ENCODE measurements around the gene ABCB8. TPM values are rescaled to one million over a fixed set of nuclear protein-coding genes. Genes with fewer than 3 reads are reported as not detected.

ABCB8 gene
- total and polyA plus RNA-seq, 9 of the 15 experiments (the other 6 are each of a cell fraction or from before 2014, with no cell fraction given) = 7.6 to 106 (median 36.3) TPM

DNA sequence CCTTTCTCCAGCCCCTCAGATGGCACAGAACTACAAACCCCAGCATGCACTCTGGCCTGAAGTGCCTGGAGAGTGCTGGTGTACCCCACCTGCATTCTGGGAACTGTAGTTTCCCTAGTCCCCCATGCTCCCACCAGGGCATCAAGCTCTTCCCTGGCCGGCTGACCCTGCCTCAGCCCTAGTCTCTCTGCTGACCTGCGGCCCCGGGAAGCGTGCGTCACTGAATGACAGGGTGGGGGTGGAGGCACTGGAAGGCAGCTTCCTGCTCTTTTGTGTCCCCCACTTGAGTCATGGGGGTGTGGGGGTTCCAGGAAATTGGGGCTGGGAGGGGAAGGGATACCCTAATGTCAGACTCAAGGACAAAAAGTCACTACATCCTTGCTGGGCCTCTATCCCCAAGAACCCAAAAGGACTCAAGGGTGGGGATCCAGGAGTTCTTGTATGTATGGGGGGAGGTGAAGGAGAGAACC, 35.4 kb upstream of the ABCB8 start (continued):
- TF ChIP-seq, protein P1, sequence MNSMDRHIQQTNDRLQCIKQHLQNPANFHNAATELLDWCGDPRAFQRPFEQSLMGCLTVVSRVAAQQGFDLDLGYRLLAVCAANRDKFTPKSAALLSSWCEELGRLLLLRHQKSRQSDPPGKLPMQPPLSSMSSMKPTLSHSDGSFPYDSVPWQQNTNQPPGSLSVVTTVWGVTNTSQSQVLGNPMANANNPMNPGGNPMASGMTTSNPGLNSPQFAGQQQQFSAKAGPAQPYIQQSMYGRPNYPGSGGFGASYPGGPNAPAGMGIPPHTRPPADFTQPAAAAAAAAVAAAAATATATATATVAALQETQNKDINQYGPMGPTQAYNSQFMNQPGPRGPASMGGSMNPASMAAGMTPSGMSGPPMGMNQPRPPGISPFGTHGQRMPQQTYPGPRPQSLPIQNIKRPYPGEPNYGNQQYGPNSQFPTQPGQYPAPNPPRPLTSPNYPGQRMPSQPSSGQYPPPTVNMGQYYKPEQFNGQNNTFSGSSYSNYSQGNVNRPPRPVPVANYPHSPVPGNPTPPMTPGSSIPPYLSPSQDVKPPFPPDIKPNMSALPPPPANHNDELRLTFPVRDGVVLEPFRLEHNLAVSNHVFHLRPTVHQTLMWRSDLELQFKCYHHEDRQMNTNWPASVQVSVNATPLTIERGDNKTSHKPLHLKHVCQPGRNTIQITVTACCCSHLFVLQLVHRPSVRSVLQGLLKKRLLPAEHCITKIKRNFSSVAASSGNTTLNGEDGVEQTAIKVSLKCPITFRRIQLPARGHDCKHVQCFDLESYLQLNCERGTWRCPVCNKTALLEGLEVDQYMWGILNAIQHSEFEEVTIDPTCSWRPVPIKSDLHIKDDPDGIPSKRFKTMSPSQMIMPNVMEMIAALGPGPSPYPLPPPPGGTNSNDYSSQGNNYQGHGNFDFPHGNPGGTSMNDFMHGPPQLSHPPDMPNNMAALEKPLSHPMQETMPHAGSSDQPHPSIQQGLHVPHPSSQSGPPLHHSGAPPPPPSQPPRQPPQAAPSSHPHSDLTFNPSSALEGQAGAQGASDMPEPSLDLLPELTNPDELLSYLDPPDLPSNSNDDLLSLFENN (IDR thresholded peaks at IDR 0.05; ENCODE audit: low read depth in 2 of 2, low read length in 2 of 2) = 0 out of 4 replicates have a peak, but pooled peaks of 1 of the 2 experiments have one; percentile 44
- TF ChIP-seq ZNF197 (CRISPR knock-in tag; IDR thresholded peaks at IDR 0.05; ENCODE audit: low read depth) = peak; percentile 96
- TF ChIP-seq NR2C2 (CRISPR knock-in tag; IDR thresholded peaks at IDR 0.05) = peak; percentile 86; the same call in 1 of the 2 replicates
- TF ChIP-seq NR2C2 (tag; IDR thresholded peaks at IDR 0.05) = peak; percentile 83
- TF ChIP-seq TEAD1 (CRISPR knock-in tag; IDR thresholded peaks at IDR 0.05) = no peak
- 0 out of 2 replicates have a peak, but pooled peaks have one; percentile 20 for TF ChIP-seq CTBP1 (IDR thresholded peaks at IDR 0.05; ENCODE audit: borderline replicate concordance)
- no peak for TF ChIP-seq BRD9 (IDR thresholded peaks at IDR 0.05; ENCODE audit: low read depth, partially characterized antibody)
- no peak for TF ChIP-seq ZKSCAN1 (IDR thresholded peaks at IDR 0.05; ENCODE audit: low read depth, low read length)
- peak in 1 of 2 experiments; percentile 19; a peak in 1 of 3 replicates for TF ChIP-seq CBX3 (IDR thresholded peaks at IDR 0.05; ENCODE audit: borderline replicate concordance in 1 of 2, low read length in 2 of 2)
- no peak for TF ChIP-seq CHD1 (IDR thresholded peaks at IDR 0.05; ENCODE audit: low read length)
- no peak for TF ChIP-seq PYGO2 (tag; IDR thresholded peaks at IDR 0.05)
- TF ChIP-seq ZNF143 (CRISPR knock-in tag; IDR thresholded peaks at IDR 0.05) = peak; percentile 99
- TF ChIP-seq TBP (optimal IDR thresholded peaks at IDR 0.05; ENCODE audit: low read depth, low read length) = peak; percentile 49
- TF ChIP-seq PRMT5 (CRISPR knock-in tag; IDR thresholded peaks at IDR 0.05) = no peak
- TF ChIP-seq CHCHD3 (CRISPR knock-in tag; IDR thresholded peaks at IDR 0.05) = no peak
- TF ChIP-seq, protein P2, sequence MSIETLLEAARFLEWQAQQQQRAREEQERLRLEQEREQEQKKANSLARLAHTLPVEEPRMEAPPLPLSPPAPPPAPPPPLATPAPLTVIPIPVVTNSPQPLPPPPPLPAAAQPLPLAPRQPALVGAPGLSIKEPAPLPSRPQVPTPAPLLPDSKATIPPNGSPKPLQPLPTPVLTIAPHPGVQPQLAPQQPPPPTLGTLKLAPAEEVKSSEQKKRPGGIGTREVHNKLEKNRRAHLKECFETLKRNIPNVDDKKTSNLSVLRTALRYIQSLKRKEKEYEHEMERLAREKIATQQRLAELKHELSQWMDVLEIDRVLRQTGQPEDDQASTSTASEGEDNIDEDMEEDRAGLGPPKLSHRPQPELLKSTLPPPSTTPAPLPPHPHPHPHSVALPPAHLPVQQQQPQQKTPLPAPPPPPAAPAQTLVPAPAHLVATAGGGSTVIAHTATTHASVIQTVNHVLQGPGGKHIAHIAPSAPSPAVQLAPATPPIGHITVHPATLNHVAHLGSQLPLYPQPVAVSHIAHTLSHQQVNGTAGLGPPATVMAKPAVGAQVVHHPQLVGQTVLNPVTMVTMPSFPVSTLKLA (conservative IDR thresholded peaks at IDR 0.05) = peak in 1 of 2 experiments; percentile 42; a peak in 1 of 4 replicates
- TF ChIP-seq GABPB1 (CRISPR knock-in tag; IDR thresholded peaks at IDR 0.05) = 0 out of 2 replicates have a peak, but pooled peaks have one; percentile 62
- TF ChIP-seq DPF2 (IDR thresholded peaks at IDR 0.05) = peak; percentile 68
- 0 out of 4 replicates have a peak, but pooled peaks of 1 of the 2 experiments have one; percentile 4 for TF ChIP-seq RCOR1 (IDR thresholded peaks at IDR 0.05; ENCODE audit: borderline replicate concordance in 1 of 2, low read depth in 2 of 2, low read length in 2 of 2)
- no peak for TF ChIP-seq PRPF4 (IDR thresholded peaks at IDR 0.05; ENCODE audit: insufficient read depth, low read depth, low read length, poor library complexity, severe bottlenecking)
- no peak for TF ChIP-seq CHD4 (IDR thresholded peaks at IDR 0.05; ENCODE audit: insufficient read depth, insufficient replicate concordance, low read depth, low read length, poor library complexity, severe bottlenecking)
- peak; percentile 100 for TF ChIP-seq SIX5 (IDR thresholded peaks at IDR 0.05; ENCODE audit: borderline replicate concordance in 1 of 2, insufficient read depth in 1 of 2, low read depth in 1 of 2, low read length in 2 of 2)

Data from K562 (cell line).